ENCODE data around the gene RPP40. TPM values are rescaled to one million over a fixed set of nuclear protein-coding genes. Genes with fewer than 3 reads are reported as not detected.
A peak's percentile ranks its signal among the peaks of the same experiment; 100 is the strongest.

The RPP40 gene
- total and polyA plus RNA-seq, 9 of the 15 experiments (the other 6 are each of a cell fraction or from before 2014, with no cell fraction given): 22.6 to 114 (median 39.0) TPM

- Histone ChIP-seq H3K27me3 (ENCODE audit: control insufficient read depth in 2 of 2, insufficient read depth in 2 of 2, low read length in 2 of 2) (no peaks in the 10 kb centered on the region), H3K4me1 (replicated peaks in 1 of 2; ENCODE audit: control insufficient read depth in 2 of 2, insufficient read depth in 2 of 2, low read length in 2 of 2) (peaks cover 11 to 14% of the 10 kb centered on the region in 2 experiments), H3K36me3 (ENCODE audit: control insufficient read depth, insufficient read depth, low read length) (no peaks in the 10 kb centered on the region), H3K4me3 (no peak overlapping the region), H3K9me3 (replicated peaks; ENCODE audit: control insufficient read depth, insufficient read depth, low read depth, low read length) (peaks cover 3% of the 10 kb centered on the region; the same call in 1 of the 2 replicates), H2AFZ (ENCODE audit: low read depth, low read length) (no peak overlapping the region), H3K9me1 (ENCODE audit: control insufficient read depth, insufficient read depth, low read length) (no peaks in the 10 kb centered on the region), H3K27ac (ENCODE audit: extremely low read depth, low read depth, low read length) (no peak overlapping the region), H3K79me2 (ENCODE audit: control insufficient read depth, insufficient read depth, low read length) (no peaks in the 10 kb centered on the region), H4K20me1 (replicated peaks; ENCODE audit: control insufficient read depth, insufficient read depth, low read length) (no peaks in the 10 kb centered on the region), H3K9ac (ENCODE audit: insufficient read depth in 1 of 2, low read depth in 2 of 2, low read length in 2 of 2) (no peak overlapping the region), H3K4me2 (ENCODE audit: insufficient read depth, low read length) (no peak overlapping the region)
- intact Hi-C loops (cut with micrococcal nuclease): no loop called here
- DNase-seq (ENCODE audit: extremely low read depth in 1 of 4, low spot score in 3 of 4) (no peak), FAIRE-seq (no peak), ATAC-seq (no peak)
- in situ Hi-C loops (cut with MboI): no loop called here
- BruUV-seq (replicated peaks): no TSS peak
- WGBS (ENCODE audit: insufficient coverage, low coverage, missing lambda C conversion rate): 87% methylated on average over 7 of the region's 7 CpGs
- POLR2A ChIA-PET: no interaction called here
- no peak for TF ChIP-seq MTA1 (IDR thresholded peaks at IDR 0.05; ENCODE audit: borderline replicate concordance)
- peak; percentile 76 for TF ChIP-seq ZNF24 (IDR thresholded peaks at IDR 0.05)
- CTCF ChIA-PET (ENCODE audit: low intra/inter-chr PET ratio): no interaction called here
Measured at GRCh38 chr6:5028301-5028700, 24.5 kb upstream of the RPP40 start.

- H3K4me2 ChIP-seq (ENCODE audit: insufficient read depth, low read length): peak overlapping the region; percentile 65
- no peak for FAIRE-seq
- peak; percentile 36 to 58 (median 47) for DNase-seq (ENCODE audit: extremely low read depth in 1 of 4, low spot score in 3 of 4)
- H3K4me3 ChIP-seq: peak overlapping the region; percentile 22; the same call in 1 of the 2 replicates
- peak overlapping the region; percentile 42 to 69; a peak in 3 of 4 replicates for H3K9ac ChIP-seq (ENCODE audit: insufficient read depth in 1 of 2, low read depth in 2 of 2, low read length in 2 of 2)
- H3K27me3 ChIP-seq (ENCODE audit: control insufficient read depth in 2 of 2, insufficient read depth in 2 of 2, low read length in 2 of 2): no peaks in the 10 kb centered on the region
- CTCF ChIA-PET (ENCODE audit: low intra/inter-chr PET ratio): interaction anchor here (0.6 kb wide), 2 partner anchors 99 to 1476 kb away, joined by 3 to 6 read pairs; no protein-coding TSS in a partner anchor
- H3K4me1 ChIP-seq (replicated peaks in 1 of 2; ENCODE audit: control insufficient read depth in 2 of 2, insufficient read depth in 2 of 2, low read length in 2 of 2): peaks cover 11% of the 10 kb centered on the region in 2 experiments; a peak in 4 of 5 replicates
- H3K79me2 ChIP-seq (ENCODE audit: control insufficient read depth, insufficient read depth, low read length): no peaks in the 10 kb centered on the region
- no TSS peak for BruUV-seq (replicated peaks)
- H3K36me3 ChIP-seq (ENCODE audit: control insufficient read depth, insufficient read depth, low read length): no peaks in the 10 kb centered on the region
- in situ Hi-C loops (cut with MboI): no loop called here
- intact Hi-C loops (cut with micrococcal nuclease): no loop called here
- peak overlapping the region; percentile 95 for H2AFZ ChIP-seq (ENCODE audit: low read depth, low read length)
- peaks cover 2% of the 10 kb centered on the region; the same call in 1 of the 2 replicates for H3K9me3 ChIP-seq (replicated peaks; ENCODE audit: control insufficient read depth, insufficient read depth, low read depth, low read length)
- H4K20me1 ChIP-seq (replicated peaks; ENCODE audit: control insufficient read depth, insufficient read depth, low read length): no peaks in the 10 kb centered on the region
- 37% methylated on average over 27 of the region's 35 CpGs for WGBS (ENCODE audit: insufficient coverage, low coverage, missing lambda C conversion rate)
- ATAC-seq: peak; percentile 62
- peak overlapping the region; percentile 49; the same call in 2 of the 3 replicates for H3K27ac ChIP-seq (ENCODE audit: extremely low read depth, low read depth, low read length)
- POLR2A ChIA-PET: interaction anchor here (0.7 to 1.4 kb wide), 2 partner anchors 11 to 222 kb away, joined by 3 to 6 read pairs; no protein-coding TSS in a partner anchor
- H3K9me1 ChIP-seq (ENCODE audit: control insufficient read depth, insufficient read depth, low read length): no peaks in the 10 kb centered on the region
- TF ChIP-seq MECOM (CRISPR knock-in tag; IDR thresholded peaks at IDR 0.05) (no peak), HDGF (IDR thresholded peaks at IDR 0.05) (no peak), NONO (IDR thresholded peaks at IDR 0.05; ENCODE audit: low read depth in 2 of 2, low read length in 1 of 2) (no peak), NFE2 (IDR thresholded peaks at IDR 0.05; ENCODE audit: low read depth) (0 out of 2 replicates have a peak, but pooled peaks have one; percentile 38)
Measured at GRCh38 chr6:5025911-5026819, 22.3 kb upstream of the RPP40 start.

Data from K562 (cell line).